ENCODE data around the gene SLC6A17.

- TF ChIP-seq CTCF (IDR thresholded peaks at IDR 0.05) = no peak
- no peak for TF ChIP-seq CREB1 (CRISPR knock-in tag; IDR thresholded peaks at IDR 0.05)
- no peak for TF ChIP-seq JUN (CRISPR knock-in tag; IDR thresholded peaks at IDR 0.05)
- TF ChIP-seq NR1H2 (CRISPR knock-in tag; IDR thresholded peaks at IDR 0.05) = no peak
- TF ChIP-seq ARID4B (CRISPR knock-in tag; IDR thresholded peaks at IDR 0.05; ENCODE audit: borderline replicate concordance) = no peak
- no peak for TF ChIP-seq CBFB (CRISPR knock-in tag; IDR thresholded peaks at IDR 0.05; ENCODE audit: low read depth)
- no peak for TF ChIP-seq ZNF232 (CRISPR knock-in tag; IDR thresholded peaks at IDR 0.05)
- TF ChIP-seq ETV6 (CRISPR knock-in tag; IDR thresholded peaks at IDR 0.05) = no peak
Observed at GRCh38 chr1:110120960-110121561, 29.2 kb upstream of the SLC6A17 start.
